ENCODE measurements around the gene MTREX. TPM values are rescaled to one million over a fixed set of nuclear protein-coding genes. Genes with fewer than 3 reads are reported as not detected.

Gene MTREX
- total RNA-seq, 1 experiment from 2014 or later = 123 TPM

- no peak overlapping the region for H3K23ac ChIP-seq (ENCODE audit: insufficient read length, low read depth, low read length)
- H3T11ph ChIP-seq (ENCODE audit: low read length) = no peak overlapping the region
- H3K4me2 ChIP-seq (ENCODE audit: insufficient read depth, insufficient read length, low read length) = no peak overlapping the region
- no peak for TF ChIP-seq CTCF (conservative IDR thresholded peaks at IDR 0.05)
- H3K18ac ChIP-seq (ENCODE audit: insufficient read length, low read depth, low read length) = no peak overlapping the region
- no peak overlapping the region for H2AK5ac ChIP-seq (ENCODE audit: insufficient read length, low read length)
- peaks cover 3% of the 10 kb centered on the region in 2 experiments; a peak in 3 of 5 replicates for H3K9me3 Mint-ChIP-seq
- no peak overlapping the region for H2BK15ac ChIP-seq (ENCODE audit: low read depth, low read length)
- no peak overlapping the region for H3K4ac ChIP-seq (ENCODE audit: low read depth, low read length)
- no peak overlapping the region for H3K14ac ChIP-seq (ENCODE audit: insufficient read depth, low read length)
- H3K56ac ChIP-seq (ENCODE audit: insufficient read length, low read depth, low read length) = no peak overlapping the region
- no peak overlapping the region for H3K27ac ChIP-seq (ENCODE audit: insufficient read length, low read depth, low read length)
- H3K23me2 ChIP-seq (ENCODE audit: insufficient read length, low read depth, low read length, poor library complexity, severe bottlenecking) = peaks cover 3% of the 10 kb centered on the region
- H3K27me3 Mint-ChIP-seq (ENCODE audit: low read depth) = no peaks in the 10 kb centered on the region
- no peak overlapping the region for H2BK20ac ChIP-seq (ENCODE audit: low read depth, low read length, poor library complexity, severe bottlenecking)
- peaks cover 4 to 5% of the 10 kb centered on the region in 2 experiments for H3K4me1 Mint-ChIP-seq
- H3K27ac Mint-ChIP-seq = no peak overlapping the region
- no peaks in the 10 kb centered on the region for H3K9me3 ChIP-seq (ENCODE audit: control insufficient read depth, low read depth, low read length)
- no peak overlapping the region for H3K4me3 Mint-ChIP-seq
- H3K9ac ChIP-seq (ENCODE audit: extremely low read depth, insufficient read length, low read length) = no peak overlapping the region
- H3K4me1 ChIP-seq (ENCODE audit: insufficient read depth, low read length) = peaks cover 2% of the 10 kb centered on the region; the same call in 1 of the 2 replicates
- peaks cover 24% of the 10 kb centered on the region; the same call in 1 of the 2 replicates for H3K79me2 ChIP-seq (ENCODE audit: insufficient read depth, low read length)
- H2AFZ ChIP-seq (ENCODE audit: low read length) = no peak overlapping the region
- H3K79me1 ChIP-seq (ENCODE audit: insufficient read depth, low read depth, low read length, poor library complexity, severe bottlenecking) = peaks cover 3% of the 10 kb centered on the region
- no peak overlapping the region for H4K8ac ChIP-seq (replicated peaks; ENCODE audit: insufficient read length, low read depth, low read length)
- WGBS (ENCODE audit: extremely low coverage, insufficient read length, low lambda C conversion rate) = no CpG with 5 or more reads among the region's 6 CpGs
- no peak for DNase-seq
- H3K36me3 Mint-ChIP-seq (ENCODE audit: insufficient read depth in 1 of 3, low read depth in 3 of 3) = peaks cover 8 to 16% (median 8%) of the 10 kb centered on the region in 3 experiments; a peak in 6 of 7 replicates
- no peak overlapping the region for H4K91ac ChIP-seq (ENCODE audit: insufficient read length, low read depth, low read length)
- no peak overlapping the region for H2BK5ac ChIP-seq (ENCODE audit: insufficient read length, low read length)
- no peak overlapping the region for H4K5ac ChIP-seq (ENCODE audit: insufficient read length, low read depth, low read length)
- no peak overlapping the region for H2BK120ac ChIP-seq (ENCODE audit: low read depth, low read length, poor library complexity, severe bottlenecking)
- no peak overlapping the region for H2BK12ac ChIP-seq (ENCODE audit: insufficient read length, low read depth, low read length)
- H4K20me1 ChIP-seq (ENCODE audit: control insufficient read depth, insufficient read depth, insufficient read length) = no peaks in the 10 kb centered on the region
- no peaks in the 10 kb centered on the region for H3K27me3 ChIP-seq (ENCODE audit: insufficient read depth, low read length)
Measured at GRCh38 chr5:55304584-55304983, 3.2 kb upstream of the MTREX start.
